GM19397 (cell line): ENCODE measurements around the gene PEA15.

ENCODE experiments used
- ATAC-seq: cut with Tn5 transposase; IDR thresholded peaks from one replicate; pipeline ENCODE4 v1.9.1; 2021; ENCODE audit warnings: mild to moderate bottlenecking, moderate library complexity; ENCODE audit not compliant: unreplicated experiment

The PEA15 gene

GRCh38 chr1:160205242-160206035 is at the start of gene PEA15:
TSS of gene PEA15 (plus strand) at chr1:160205384. CDS start at chr1:160211545, 6,161 bp downstream.
- peak; percentile 52 for ATAC-seq

- no peak for ATAC-seq
Measured at GRCh38 chr1:160156361-160156760, 48.8 kb upstream of the PEA15 start.

- no peak for ATAC-seq
Measured at GRCh38 chr1:160157174-160157573, 48.0 kb upstream of the PEA15 start.

- ATAC-seq = no peak
Measured at GRCh38 chr1:160158031-160158430, 47.2 kb upstream of the PEA15 start.

GRCh38 chr1:160158534-160158933 is 46.6 kb upstream of the PEA15 start:
- ATAC-seq = no peak

- ATAC-seq = no peak
Measured at GRCh38 chr1:160159846-160160245, 45.3 kb upstream of the PEA15 start.

GRCh38 chr1:160161965-160162705 is 43.0 kb upstream of the PEA15 start:
- ATAC-seq = no peak

GRCh38 chr1:160162931-160163330 is 42.3 kb upstream of the PEA15 start:
- no peak for ATAC-seq

- no peak for ATAC-seq
Measured at GRCh38 chr1:160163615-160164014, 41.6 kb upstream of the PEA15 start.

- ATAC-seq = no peak
Measured at GRCh38 chr1:160164121-160164520, 41.1 kb upstream of the PEA15 start.

GRCh38 chr1:160166166-160166868 is 38.9 kb upstream of the PEA15 start:
- no peak for ATAC-seq

- no peak for ATAC-seq
Measured at GRCh38 chr1:160167056-160167455, 38.1 kb upstream of the PEA15 start.

- ATAC-seq = no peak
Measured at GRCh38 chr1:160167580-160167979, 37.6 kb upstream of the PEA15 start.

GRCh38 chr1:160168016-160168415 is 37.2 kb upstream of the PEA15 start:
- no peak for ATAC-seq

GRCh38 chr1:160168609-160169369 is 36.4 kb upstream of the PEA15 start:
- no peak for ATAC-seq

- peak; percentile 57 for ATAC-seq
Measured at GRCh38 chr1:160169553-160170399, 35.4 kb upstream of the PEA15 start.

- ATAC-seq = no peak
Measured at GRCh38 chr1:160171354-160171753, 33.8 kb upstream of the PEA15 start.

GRCh38 chr1:160171980-160172379 is 33.2 kb upstream of the PEA15 start:
- no peak for ATAC-seq

- ATAC-seq = no peak
Measured at GRCh38 chr1:160177231-160177630, 28.0 kb upstream of the PEA15 start.

GRCh38 chr1:160177667-160178066 is 27.5 kb upstream of the PEA15 start:
- ATAC-seq = no peak
